ENCODE results near the gene ARHGAP1.

ARHGAP1 gene

GRCh38 chr11:46700241-46701077 lies at the start of gene ARHGAP1, which contains the start of gene ZNF408:
Gene ARHGAP1, minus strand, starts transcription at chr11:46700619. Its CDS starts 4,512 bp downstream, at chr11:46696107.
Gene ZNF408, plus strand, starts transcription at chr11:46701031. Its CDS starts 17 bp downstream, at chr11:46701048.
- DNase-seq (ENCODE audit: low read depth in 2 of 2): peak; percentile 98

GRCh38 chr11:46747150-46747549 lies 46.7 kb upstream of the ARHGAP1 start:
- DNase-seq (ENCODE audit: low read depth in 2 of 2): no peak

- no peak for DNase-seq (ENCODE audit: low read depth in 2 of 2)
These were observed 45.6 kb upstream of the ARHGAP1 start for GRCh38 chr11:46745995-46746394.

GRCh38 chr11:46745328-46745727 lies 44.9 kb upstream of the ARHGAP1 start:
- no peak for DNase-seq (ENCODE audit: low read depth in 2 of 2)

- DNase-seq (ENCODE audit: low read depth in 2 of 2): no peak
These were observed 43.4 kb upstream of the ARHGAP1 start for GRCh38 chr11:46743693-46744339.

- no peak for DNase-seq (ENCODE audit: low read depth in 2 of 2)
These were observed 42.6 kb upstream of the ARHGAP1 start for GRCh38 chr11:46743043-46743442.

- no peak for DNase-seq (ENCODE audit: low read depth in 2 of 2)
These were observed 41.4 kb upstream of the ARHGAP1 start for GRCh38 chr11:46741600-46742484.

GRCh38 chr11:46738887-46739286 lies 38.5 kb upstream of the ARHGAP1 start:
- no peak for DNase-seq (ENCODE audit: low read depth in 2 of 2)

GRCh38 chr11:46737699-46738098 lies 37.3 kb upstream of the ARHGAP1 start:
- no peak for DNase-seq (ENCODE audit: low read depth in 2 of 2)

- DNase-seq (ENCODE audit: low read depth in 2 of 2): no peak
These were observed 36.2 kb upstream of the ARHGAP1 start for GRCh38 chr11:46736615-46737014.

- no peak for DNase-seq (ENCODE audit: low read depth in 2 of 2)
These were observed 35.7 kb upstream of the ARHGAP1 start for GRCh38 chr11:46736146-46736545.

GRCh38 chr11:46733234-46733633 lies 32.8 kb upstream of the ARHGAP1 start:
- no peak for DNase-seq (ENCODE audit: low read depth in 2 of 2)

- no peak for DNase-seq (ENCODE audit: low read depth in 2 of 2)
These were observed 31.1 kb upstream of the ARHGAP1 start for GRCh38 chr11:46731545-46731944.

GRCh38 chr11:46729110-46730027 lies 28.9 kb upstream of the ARHGAP1 start:
- no peak for DNase-seq (ENCODE audit: low read depth in 2 of 2)

GRCh38 chr11:46728659-46729040 lies 28.2 kb upstream of the ARHGAP1 start:
- no peak for DNase-seq (ENCODE audit: low read depth in 2 of 2)

- no peak for DNase-seq (ENCODE audit: low read depth in 2 of 2)
These were observed 27.7 kb upstream of the ARHGAP1 start for GRCh38 chr11:46727952-46728658.

GRCh38 chr11:46726206-46726862 lies 25.9 kb upstream of the ARHGAP1 start:
- DNase-seq (ENCODE audit: low read depth in 2 of 2): no peak

GRCh38 chr11:46725338-46726205 lies 25.2 kb upstream of the ARHGAP1 start:
- DNase-seq (ENCODE audit: low read depth in 2 of 2): no peak

GRCh38 chr11:46724088-46724487 lies 23.7 kb upstream of the ARHGAP1 start:
- no peak for DNase-seq (ENCODE audit: low read depth in 2 of 2)
